Fibroblast of the aortic adventitia (primary cell): Measurements from ENCODE around the gene SDHB. TPM values are rescaled to one million over a fixed set of nuclear protein-coding genes. Genes with fewer than 3 reads are reported as not detected.

ENCODE experiments used
- DNase-seq: peaks from one replicate; pipeline ENCODE4 v3.0.0-alpha.2; 2010; ENCODE audit warnings: low read depth
- H3K4me3 ChIP-seq: 2 replicates; pipeline ENCODE4 v1.5.1; 2011; ENCODE audit warnings: low read depth, mild to moderate bottlenecking, control low read depth, low read length, moderate library complexity
- total RNA-seq: library from RNA; depleted of rRNA; stranded (reverse); fragments of >200 nt; gene quantifications from 2 replicates; pipeline ENCODE4 v1.2.3, GENCODE V29; 2012; ENCODE audit warnings: low replicate concordance
- TF ChIP-seq, protein P1 (sequence below): IDR thresholded peaks from 2 replicates; pipeline ENCODE4 v1.5.1; 2011; ENCODE audit warnings: mild to moderate bottlenecking, low read length, control low read depth, inconsistent platforms; ENCODE audit not compliant: insufficient read depth

Gene SDHB
- total RNA-seq, 1 donor, result 106 TPM

DNA sequence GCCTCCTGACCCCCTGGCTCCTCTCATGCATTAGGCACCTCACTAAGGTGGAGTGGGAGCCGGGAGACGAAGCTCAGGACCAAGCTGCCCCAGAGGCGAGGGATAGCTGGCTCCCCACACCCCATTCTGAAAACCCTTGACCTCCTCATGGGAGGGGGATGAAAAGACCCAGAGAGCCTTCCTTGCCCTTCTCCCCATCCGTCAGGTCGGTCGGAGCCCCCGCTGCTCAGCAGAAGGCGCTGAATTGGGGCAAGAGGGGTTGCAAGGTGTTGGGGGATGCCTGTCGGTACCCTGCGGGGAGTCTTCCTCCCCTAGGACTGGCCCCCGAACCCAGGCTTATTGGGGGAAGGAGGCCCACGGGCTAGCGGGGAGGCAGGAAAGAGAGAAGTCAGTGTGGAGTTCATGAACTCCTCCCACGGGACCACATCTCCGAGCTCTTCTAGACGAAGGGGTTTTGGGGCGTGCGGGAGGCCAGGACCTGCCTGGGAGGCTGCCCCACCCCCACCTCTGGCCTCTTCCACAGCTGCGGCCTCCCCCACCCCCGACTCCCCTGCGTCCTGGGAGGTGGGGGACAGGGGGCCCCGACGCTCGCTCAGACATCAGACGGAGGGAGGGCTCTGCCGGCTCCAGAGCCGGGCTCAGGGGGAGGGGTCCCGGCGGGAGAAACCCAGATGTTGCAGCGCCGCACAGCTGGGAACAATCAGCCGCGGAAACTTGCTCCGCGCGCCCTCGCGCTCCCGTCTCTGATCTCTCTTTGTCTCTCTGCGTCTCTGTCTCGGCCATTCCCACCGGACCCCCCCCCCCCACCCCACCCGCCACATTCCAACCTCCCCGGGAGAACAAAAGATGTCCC is 74.1 kb downstream of the SDHB start:
- peak overlapping the region; percentile 94 for H3K4me3 ChIP-seq
- peak; percentile 58 for DNase-seq
- TF ChIP-seq, protein P1, sequence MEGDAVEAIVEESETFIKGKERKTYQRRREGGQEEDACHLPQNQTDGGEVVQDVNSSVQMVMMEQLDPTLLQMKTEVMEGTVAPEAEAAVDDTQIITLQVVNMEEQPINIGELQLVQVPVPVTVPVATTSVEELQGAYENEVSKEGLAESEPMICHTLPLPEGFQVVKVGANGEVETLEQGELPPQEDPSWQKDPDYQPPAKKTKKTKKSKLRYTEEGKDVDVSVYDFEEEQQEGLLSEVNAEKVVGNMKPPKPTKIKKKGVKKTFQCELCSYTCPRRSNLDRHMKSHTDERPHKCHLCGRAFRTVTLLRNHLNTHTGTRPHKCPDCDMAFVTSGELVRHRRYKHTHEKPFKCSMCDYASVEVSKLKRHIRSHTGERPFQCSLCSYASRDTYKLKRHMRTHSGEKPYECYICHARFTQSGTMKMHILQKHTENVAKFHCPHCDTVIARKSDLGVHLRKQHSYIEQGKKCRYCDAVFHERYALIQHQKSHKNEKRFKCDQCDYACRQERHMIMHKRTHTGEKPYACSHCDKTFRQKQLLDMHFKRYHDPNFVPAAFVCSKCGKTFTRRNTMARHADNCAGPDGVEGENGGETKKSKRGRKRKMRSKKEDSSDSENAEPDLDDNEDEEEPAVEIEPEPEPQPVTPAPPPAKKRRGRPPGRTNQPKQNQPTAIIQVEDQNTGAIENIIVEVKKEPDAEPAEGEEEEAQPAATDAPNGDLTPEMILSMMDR, result no peak

DNA sequence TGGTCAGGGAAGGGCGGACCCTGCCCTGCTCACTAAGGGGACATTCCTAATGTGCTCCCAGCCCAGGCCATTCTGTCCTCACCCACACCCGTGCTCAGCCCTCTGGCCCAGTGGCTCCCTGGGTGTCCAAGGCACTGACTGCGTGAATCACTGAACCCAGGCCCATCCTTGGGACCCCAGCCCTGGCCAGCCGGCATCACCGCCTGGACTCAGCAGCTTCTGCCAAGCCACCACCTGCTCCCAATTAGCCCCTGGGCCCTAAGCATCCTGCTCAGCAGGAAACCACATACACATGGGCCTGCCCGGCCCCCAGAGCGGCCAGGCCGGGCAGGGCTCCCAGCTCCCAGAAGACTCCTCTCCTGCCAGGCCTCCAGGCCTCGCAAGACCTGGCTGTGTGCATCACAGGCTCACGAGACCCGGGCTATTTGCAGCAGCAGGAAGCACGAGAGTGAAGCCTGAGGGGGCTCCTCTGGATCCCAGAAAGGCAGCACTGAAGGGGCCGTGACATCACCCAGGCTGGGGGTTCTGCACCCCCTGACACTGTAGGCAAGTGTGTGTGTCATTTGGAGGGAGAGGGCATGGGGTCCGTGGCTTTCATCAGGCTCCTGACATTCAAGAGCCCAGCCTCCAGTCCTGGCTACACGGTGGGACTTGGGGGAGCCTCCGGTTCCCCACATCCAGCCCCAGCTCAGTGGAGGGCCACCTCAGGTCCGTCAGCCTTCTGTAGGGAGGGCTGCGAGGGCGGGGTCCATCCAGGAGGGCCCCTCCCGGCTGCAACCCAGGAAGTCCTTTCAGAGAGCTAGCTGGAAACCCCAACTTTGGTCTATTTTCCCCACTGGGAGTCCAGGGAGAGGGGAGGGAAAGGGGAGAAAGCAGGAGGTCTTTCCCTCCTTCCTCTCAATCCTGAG is 75.0 kb downstream of the SDHB start:
- peak overlapping the region; percentile 94 for H3K4me3 ChIP-seq
- DNase-seq, result peak; percentile 94
- TF ChIP-seq, protein P1, result no peak

DNA sequence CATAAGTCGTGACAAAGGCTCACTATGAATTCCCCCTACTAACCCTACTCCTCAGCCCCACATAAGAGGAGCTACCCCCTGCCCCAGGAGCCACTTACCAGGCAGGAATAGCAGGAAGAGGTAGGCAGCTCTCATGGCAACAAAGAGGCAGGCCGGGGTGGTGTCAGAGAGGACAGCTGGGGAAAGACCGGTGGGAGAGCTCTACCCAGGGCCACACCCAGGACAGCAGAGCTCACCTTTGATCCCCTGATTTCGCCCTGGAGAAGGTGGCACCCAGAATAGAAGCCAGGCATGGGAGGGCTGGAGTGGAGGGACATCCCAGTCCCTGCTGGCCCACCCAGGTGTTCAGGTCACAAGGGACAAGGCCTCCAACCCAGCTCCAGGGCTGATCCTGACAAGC is 75.7 kb downstream of the SDHB start:
- DNase-seq, result no peak
- TF ChIP-seq, protein P1, result no peak
- peak overlapping the region; percentile 94 for H3K4me3 ChIP-seq

DNA sequence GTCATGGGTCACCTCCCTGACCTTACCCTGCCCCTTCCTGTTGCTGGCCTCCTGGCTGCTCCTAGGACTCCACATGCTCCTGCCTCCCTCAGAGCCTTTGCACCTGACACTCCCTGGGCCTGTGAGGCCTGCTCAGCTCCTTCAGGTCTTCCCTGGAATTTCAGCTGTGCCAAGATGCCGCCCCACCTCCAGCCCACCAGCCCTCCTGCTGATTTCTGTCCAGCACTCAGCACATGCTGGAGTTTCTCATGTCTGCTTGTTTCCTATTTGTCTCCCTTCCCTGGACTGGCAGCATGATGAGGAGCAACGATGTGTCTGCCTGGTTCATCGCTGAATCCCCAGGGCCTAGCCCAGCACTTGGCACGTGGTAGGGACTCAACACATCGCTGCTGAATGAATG is 76.5 kb downstream of the SDHB start:
- DNase-seq, result no peak
- TF ChIP-seq, protein P1, result no peak
- no peak overlapping the region for H3K4me3 ChIP-seq

DNA sequence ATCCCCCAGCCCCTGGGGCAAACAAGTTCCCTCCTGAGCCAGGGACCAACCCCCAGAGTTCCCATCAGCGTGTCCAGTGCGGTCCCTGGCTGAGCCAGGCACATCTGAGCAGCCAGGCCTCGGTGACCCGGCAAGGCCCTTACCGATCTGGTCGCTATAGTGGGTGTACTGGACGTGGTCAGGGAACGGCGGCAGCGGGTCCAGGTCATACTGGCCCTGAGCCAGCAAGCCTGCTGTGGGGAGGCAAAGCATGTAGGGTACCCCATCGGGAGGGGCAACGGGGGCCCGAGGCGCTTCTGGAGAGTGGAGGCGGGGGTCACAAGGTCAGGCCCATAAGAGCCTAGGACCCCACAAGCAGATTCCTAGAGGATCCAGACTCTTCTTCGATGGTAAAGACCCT is 76.9 kb downstream of the SDHB start:
- no peak for DNase-seq
- H3K4me3 ChIP-seq, result no peak overlapping the region
- TF ChIP-seq, protein P1, result no peak

DNA sequence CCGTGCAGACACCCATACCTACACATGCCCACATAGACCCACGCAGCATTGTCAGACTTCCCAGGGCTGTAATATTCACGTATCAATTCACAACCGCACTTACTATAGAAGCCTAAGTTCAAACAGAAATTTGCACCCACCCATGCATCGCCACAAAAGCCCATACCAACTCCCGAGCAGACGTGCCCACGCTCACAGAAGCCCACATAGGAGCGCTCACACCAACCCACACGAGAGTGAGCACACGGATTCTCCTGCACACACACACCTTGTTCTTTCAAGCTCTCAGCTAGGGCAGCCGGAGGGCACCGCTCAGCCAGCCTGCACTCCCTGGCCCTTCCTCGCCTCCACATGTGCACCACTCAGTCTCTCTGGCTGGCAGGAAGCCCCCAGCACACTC is 78.0 kb downstream of the SDHB start:
- H3K4me3 ChIP-seq, result no peak overlapping the region
- TF ChIP-seq, protein P1, result no peak
- DNase-seq, result no peak
